Activated CD4-positive, alpha-beta T cell treated with anti-CD3 and anti-CD28 coated beads, Interleukin-2, amount 10 ng/mL, durations not matched to agents 24 days and 14 days (primary cell): ENCODE data around the gene KCNQ5. TPM values are rescaled to one million over a fixed set of nuclear protein-coding genes. Genes with fewer than 3 reads are reported as not detected.

ENCODE experiments used
- DNase-seq: peaks from one replicate; pipeline ENCODE4 v3.0.0; 2022
- H3K27ac Mint-ChIP-seq: one replicate; pipeline ENCODE4 v1.8.0; 2022; ENCODE audit warnings: mild to moderate bottlenecking, mixed read lengths
- H3K27me3 Mint-ChIP-seq: one replicate; pipeline ENCODE4 v1.8.0; 2022; ENCODE audit warnings: mixed read lengths
- H3K36me3 Mint-ChIP-seq: one replicate; pipeline ENCODE4 v1.8.0; 2022; ENCODE audit warnings: low read depth, mild to moderate bottlenecking, mixed read lengths
- H3K4me1 Mint-ChIP-seq: one replicate; pipeline ENCODE4 v1.8.0; 2021; ENCODE audit warnings: mixed read lengths
- H3K4me3 Mint-ChIP-seq: one replicate; pipeline ENCODE4 v1.8.0; 2022; ENCODE audit warnings: mild to moderate bottlenecking, moderate library complexity, mixed read lengths
- H3K9me3 Mint-ChIP-seq: one replicate; pipeline ENCODE4 v1.8.0; 2021; ENCODE audit warnings: mixed read lengths
- intact Hi-C: fragments of 100-400 bp; cut with micrococcal nuclease; formaldehyde crosslinking; loops from one replicate; pipeline ENCODE4 v1.15.1; 2023
- total RNA-seq: library from RNA; stranded (reverse); gene quantifications from 2 replicates; pipeline ENCODE4 v1.2.3, GENCODE V29; 2022

Gene KCNQ5
- total RNA-seq, 1 donor from 2014 or later: 13.7 TPM

DNA sequence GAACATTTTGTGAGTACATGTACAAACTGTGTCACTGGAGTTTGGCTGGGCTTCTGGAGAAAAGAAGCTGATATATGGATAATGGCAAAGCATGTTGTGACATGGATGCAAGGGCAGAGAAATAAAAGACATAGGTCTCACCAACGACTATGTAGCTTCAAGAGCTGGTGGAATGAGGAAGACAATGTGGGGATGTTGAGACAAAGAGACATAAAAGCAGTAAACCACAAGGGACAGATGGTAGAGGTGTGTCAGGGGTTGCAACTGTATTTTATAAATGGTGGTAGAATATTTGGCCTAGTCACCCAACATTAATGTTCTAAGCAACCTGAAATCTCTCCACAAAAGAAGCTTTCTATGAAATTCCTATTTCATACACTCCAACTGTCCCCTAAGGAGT, 199.0 kb downstream of the KCNQ5 start:
- intact Hi-C loops: no loop called here

DNA sequence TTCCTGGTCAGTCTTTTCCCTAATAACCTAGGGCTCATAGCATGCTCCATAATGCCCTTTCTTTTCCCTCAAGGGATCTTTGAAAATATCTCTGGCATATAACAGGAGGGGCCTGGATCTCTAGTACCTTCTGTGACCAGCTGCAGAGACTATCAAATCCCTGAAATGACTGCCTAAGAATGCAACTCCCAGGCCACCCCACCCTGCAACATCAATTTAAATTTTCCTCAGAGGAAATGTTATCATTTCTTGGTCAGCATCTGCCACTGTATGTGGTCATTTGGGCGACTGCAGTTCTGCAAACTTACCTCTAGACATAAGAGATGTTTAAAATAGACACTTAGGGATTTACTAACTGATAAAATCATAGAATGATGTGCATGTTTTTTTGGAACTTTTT, 200.2 kb downstream of the KCNQ5 start:
- H3K9me3 Mint-ChIP-seq: no peaks in the 10 kb centered on the region
- H3K4me1 Mint-ChIP-seq: peaks cover 15% of the 10 kb centered on the region
- H3K36me3 Mint-ChIP-seq: no peaks in the 10 kb centered on the region
- no peak for DNase-seq
- no peak overlapping the region for H3K27ac Mint-ChIP-seq
- H3K27me3 Mint-ChIP-seq: no peaks in the 10 kb centered on the region
- intact Hi-C loops: no loop called here
- no peak overlapping the region for H3K4me3 Mint-ChIP-seq

More for the DNA sequence above, 199.0 kb downstream of the KCNQ5 start:
- Mint-ChIP-seq H3K4me3 (no peak overlapping the region), H3K27ac (no peak overlapping the region), H3K9me3 (no peaks in the 10 kb centered on the region), H3K27me3 (no peaks in the 10 kb centered on the region), H3K36me3 (no peaks in the 10 kb centered on the region), H3K4me1 (peaks cover 10% of the 10 kb centered on the region)
- DNase-seq: no peak

DNA sequence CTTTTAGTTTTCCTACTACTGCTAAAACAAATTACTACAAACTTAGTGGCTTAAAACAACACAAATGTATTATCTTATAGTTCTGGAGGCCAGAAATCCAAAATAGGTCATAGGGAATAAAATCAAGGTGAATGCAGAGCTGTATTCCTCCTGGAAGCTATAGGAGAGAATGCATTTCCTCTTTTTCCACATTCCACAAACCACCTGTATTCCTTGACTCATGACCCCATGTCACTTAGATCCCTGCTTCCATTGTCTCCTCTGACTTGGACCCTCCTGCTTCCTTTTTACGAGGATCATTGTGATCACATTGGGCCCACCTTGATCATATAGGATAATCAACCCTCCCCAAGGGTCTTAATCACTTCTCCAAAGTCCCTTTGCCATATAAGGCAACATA, 200.8 kb downstream of the KCNQ5 start:
- intact Hi-C loops: no loop called here
- Mint-ChIP-seq H3K27me3 (no peaks in the 10 kb centered on the region), H3K27ac (no peak overlapping the region), H3K36me3 (no peaks in the 10 kb centered on the region), H3K4me1 (peaks cover 15% of the 10 kb centered on the region), H3K9me3 (no peaks in the 10 kb centered on the region), H3K4me3 (no peak overlapping the region)
- DNase-seq: no peak

DNA sequence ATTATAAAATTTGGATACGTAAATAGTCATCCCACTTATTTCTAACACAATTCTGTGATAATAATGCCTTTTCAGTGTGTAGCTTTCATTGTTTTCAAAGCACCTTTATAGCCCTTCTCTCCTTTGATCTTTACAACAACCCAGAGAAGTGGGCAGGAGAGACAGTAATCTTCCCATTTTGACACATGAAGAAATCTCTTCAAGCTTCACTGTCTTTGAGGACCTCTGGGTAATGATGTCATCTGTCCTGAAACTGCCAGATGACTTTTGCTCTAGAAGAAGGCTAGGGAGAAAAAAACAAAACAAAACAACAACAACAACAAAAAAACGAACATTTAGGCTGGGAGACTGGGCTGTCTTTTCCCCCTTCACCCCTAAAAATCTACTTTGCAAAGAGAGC, 203.0 kb downstream of the KCNQ5 start:
- Mint-ChIP-seq H3K27me3 (no peaks in the 10 kb centered on the region), H3K9me3 (no peaks in the 10 kb centered on the region), H3K27ac (peak overlapping the region; percentile 81), H3K36me3 (no peaks in the 10 kb centered on the region), H3K4me1 (peaks cover 15% of the 10 kb centered on the region), H3K4me3 (no peak overlapping the region)
- DNase-seq: no peak
- intact Hi-C loops: loop anchor here (5.0 kb wide), 1 partner anchor 83 kb away; no protein-coding TSS in a partner anchor

DNA sequence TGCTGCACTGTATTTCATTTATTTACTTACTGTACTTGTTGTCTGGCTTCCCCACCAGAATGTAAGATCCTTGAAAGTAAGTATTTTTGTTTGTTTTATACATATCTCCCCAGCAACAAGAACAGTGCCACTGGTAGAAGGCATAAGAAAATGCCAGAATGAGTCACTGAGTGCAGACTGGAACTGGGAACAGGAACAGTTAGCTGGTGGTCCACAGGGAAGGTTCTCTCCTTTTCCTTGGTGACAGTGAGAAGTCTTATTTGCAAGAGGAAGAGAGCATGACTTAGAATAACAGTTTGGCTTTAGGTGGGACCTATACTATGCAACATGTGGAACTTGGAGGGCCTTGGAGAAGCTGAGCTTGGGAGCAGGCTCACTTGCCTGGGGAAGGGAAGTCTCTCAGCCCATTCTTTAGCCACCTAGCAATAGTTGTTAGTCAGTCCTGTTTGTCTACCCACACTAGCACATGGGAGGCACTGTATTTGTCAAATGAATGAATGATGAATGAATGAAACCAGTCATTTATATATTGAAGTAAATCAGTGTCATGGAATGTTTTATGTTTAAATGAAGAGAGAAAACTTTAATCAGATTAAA, 203.5 kb downstream of the KCNQ5 start:
- intact Hi-C loops: loop anchor here (5.0 kb wide), 1 partner anchor 83 kb away; no protein-coding TSS in a partner anchor
- peak overlapping the region; percentile 81 for H3K27ac Mint-ChIP-seq
- H3K36me3 Mint-ChIP-seq: no peaks in the 10 kb centered on the region

DNA sequence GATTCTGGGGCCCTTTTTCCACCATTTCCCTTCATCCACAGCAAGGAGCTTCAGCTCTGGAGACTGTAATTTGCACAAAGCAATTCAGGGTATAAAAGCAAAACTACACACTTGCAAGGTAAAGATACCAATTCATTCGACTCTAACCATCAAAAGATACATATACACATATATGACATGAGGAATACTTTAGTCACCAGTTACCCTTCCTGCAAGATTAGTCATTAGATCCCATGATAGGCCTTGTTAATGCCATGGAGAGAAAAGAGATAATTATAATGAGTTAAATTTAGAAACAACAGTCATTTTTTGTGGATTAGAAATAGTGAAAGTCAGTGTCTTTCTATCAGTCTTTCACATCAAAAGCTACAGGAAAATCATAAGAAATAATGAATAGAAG, 204.2 kb downstream of the KCNQ5 start:
- Mint-ChIP-seq H3K27ac (peak overlapping the region; percentile 58), H3K27me3 (no peaks in the 10 kb centered on the region), H3K9me3 (no peaks in the 10 kb centered on the region), H3K36me3 (no peaks in the 10 kb centered on the region), H3K4me3 (no peak overlapping the region), H3K4me1 (peaks cover 15% of the 10 kb centered on the region)
- intact Hi-C loops: loop anchor here (1.0 to 5.0 kb wide), 3 partner anchors 84 to 206 kb away; no protein-coding TSS in a partner anchor
- no peak for DNase-seq

More for the DNA sequence above, 203.5 kb downstream of the KCNQ5 start:
- Mint-ChIP-seq H3K27me3 (no peaks in the 10 kb centered on the region), H3K4me1 (peaks cover 15% of the 10 kb centered on the region), H3K9me3 (no peaks in the 10 kb centered on the region), H3K4me3 (no peak overlapping the region)
- DNase-seq: no peak

DNA sequence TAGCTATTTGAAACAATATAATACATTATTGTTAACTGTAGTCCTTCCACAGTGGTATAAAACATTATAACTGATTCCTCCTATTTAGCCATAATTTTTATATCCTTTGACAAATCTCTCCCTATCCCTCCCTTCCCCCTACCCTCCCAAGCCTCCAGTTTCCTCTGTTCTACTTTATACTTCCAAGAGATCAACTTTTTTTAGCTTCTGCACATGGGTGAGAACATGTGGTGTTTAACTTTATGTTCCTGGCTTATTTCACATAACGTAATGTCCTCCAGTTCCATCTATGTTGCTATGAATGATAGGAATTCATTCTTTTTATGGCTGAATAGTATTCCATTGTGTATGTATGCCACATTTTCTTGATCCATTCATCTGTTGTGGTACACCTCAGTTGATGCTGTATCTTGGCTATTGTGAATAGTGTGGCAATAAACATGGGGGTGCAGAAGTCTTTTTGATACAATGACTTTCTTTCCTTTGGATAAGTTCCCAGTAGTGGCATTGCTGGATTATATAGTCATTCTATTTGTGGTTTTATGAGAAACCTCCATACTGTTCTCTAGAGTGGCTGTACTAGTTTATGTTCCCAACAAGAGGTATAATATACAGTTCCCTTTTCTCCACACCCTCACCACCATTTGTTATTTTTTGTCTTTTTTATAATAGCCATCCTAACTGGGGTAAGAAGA, 205.0 kb downstream of the KCNQ5 start:
- no peaks in the 10 kb centered on the region for H3K27me3 Mint-ChIP-seq
- intact Hi-C loops: loop anchor here (1.0 to 5.0 kb wide), 3 partner anchors 85 to 207 kb away; no protein-coding TSS in a partner anchor
- no peak for DNase-seq
- no peaks in the 10 kb centered on the region for H3K36me3 Mint-ChIP-seq
- no peaks in the 10 kb centered on the region for H3K9me3 Mint-ChIP-seq
- no peak overlapping the region for H3K27ac Mint-ChIP-seq
- peaks cover 15% of the 10 kb centered on the region for H3K4me1 Mint-ChIP-seq
- H3K4me3 Mint-ChIP-seq: no peak overlapping the region

DNA sequence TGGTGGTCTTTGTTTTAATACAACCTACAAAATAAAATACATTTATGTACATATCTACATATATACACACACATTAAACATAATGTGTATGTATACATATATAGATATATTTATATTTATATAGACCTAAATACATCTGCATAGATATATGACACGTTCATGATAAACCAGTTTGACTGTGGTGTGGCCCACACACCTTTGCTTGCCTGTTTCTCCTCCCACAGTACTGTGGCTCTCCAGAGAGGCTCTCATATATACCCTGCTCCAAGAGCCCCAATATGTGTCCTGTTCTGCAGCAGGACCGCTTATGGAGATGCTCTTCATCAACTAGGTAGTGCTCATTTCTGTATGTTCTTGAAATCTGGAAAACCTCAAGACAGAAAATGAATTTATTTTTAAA, 207.0 kb downstream of the KCNQ5 start:
- H3K36me3 Mint-ChIP-seq: no peaks in the 10 kb centered on the region
- intact Hi-C loops: loop anchor here (5.0 kb wide), 1 partner anchor 87 kb away; no protein-coding TSS in a partner anchor
- no peak overlapping the region for H3K4me3 Mint-ChIP-seq

DNA sequence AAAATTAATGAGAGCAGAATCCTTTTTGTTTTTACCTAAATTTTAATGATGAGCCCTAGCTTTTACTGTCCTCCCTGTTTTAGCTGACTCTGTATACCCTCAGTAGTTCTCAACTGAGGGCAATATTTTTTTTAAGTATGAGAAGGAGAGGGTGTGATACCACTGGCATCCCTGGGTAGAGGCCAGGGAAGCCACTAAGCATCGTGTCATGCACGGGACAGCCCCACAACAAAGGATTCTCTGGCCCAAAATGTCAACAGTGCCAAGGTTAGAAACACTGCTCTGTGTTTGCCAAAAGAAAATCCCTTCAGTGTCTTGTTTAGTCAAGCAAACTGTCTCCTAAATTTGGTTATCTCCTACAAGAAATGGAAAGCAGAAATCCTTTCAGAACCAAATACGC, 210.4 kb downstream of the KCNQ5 start:
- no peak overlapping the region for H3K27ac Mint-ChIP-seq

More for the DNA sequence above, 207.0 kb downstream of the KCNQ5 start:
- Mint-ChIP-seq H3K27me3 (no peaks in the 10 kb centered on the region), H3K4me1 (peaks cover 15% of the 10 kb centered on the region), H3K27ac (no peak overlapping the region), H3K9me3 (no peaks in the 10 kb centered on the region)
- no peak for DNase-seq

DNA sequence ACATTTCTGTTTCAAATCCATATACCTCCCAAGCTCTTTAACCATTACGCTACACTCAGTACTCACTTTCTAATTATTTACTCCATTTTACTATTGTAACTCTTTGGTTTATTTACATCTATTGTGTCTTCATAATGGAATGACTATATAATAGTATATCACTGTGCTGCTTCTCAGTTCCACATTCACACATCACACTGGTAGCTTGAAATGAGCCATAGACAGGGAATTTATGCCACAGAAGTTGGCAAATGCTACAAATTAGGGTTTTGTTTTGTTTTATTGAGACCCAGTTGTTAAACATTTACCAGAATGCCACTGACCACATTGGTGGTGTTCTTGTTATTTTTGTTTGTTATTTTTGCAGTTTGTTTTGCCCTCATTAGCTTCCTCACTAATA, 213.9 kb downstream of the KCNQ5 start:
- intact Hi-C loops: no loop called here
- Mint-ChIP-seq H3K4me1 (no peaks in the 10 kb centered on the region), H3K27me3 (no peaks in the 10 kb centered on the region), H3K4me3 (no peak overlapping the region), H3K36me3 (no peaks in the 10 kb centered on the region), H3K9me3 (no peaks in the 10 kb centered on the region), H3K27ac (no peak overlapping the region)
- DNase-seq: no peak

More for the DNA sequence above, 210.4 kb downstream of the KCNQ5 start:
- Mint-ChIP-seq H3K4me1 (no peaks in the 10 kb centered on the region), H3K4me3 (no peak overlapping the region), H3K27me3 (no peaks in the 10 kb centered on the region), H3K9me3 (no peaks in the 10 kb centered on the region), H3K36me3 (no peaks in the 10 kb centered on the region)
- no peak for DNase-seq
- intact Hi-C loops: no loop called here

DNA sequence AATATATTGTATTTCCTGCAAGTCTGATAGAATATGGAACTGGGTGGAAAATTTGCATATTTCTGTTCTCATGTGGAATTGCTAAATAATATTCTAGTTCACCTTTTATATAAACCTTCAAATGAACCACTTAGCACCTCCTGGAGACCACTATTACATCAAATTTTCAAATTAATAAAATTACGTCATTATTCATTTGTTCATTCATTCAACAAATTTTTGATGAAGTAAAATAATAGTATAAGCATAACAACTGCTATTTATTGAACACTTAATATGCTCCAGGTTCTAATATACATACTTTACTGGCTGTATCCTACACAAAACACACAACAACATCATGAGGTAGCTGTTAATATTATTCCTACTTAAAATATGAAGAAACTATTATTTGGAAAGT, 215.1 kb downstream of the KCNQ5 start:
- H3K4me3 Mint-ChIP-seq: no peak overlapping the region
- H3K27me3 Mint-ChIP-seq: no peaks in the 10 kb centered on the region
- intact Hi-C loops: no loop called here
- no peak for DNase-seq
- no peaks in the 10 kb centered on the region for H3K36me3 Mint-ChIP-seq
- H3K27ac Mint-ChIP-seq: no peak overlapping the region
- no peaks in the 10 kb centered on the region for H3K4me1 Mint-ChIP-seq
- no peaks in the 10 kb centered on the region for H3K9me3 Mint-ChIP-seq

DNA sequence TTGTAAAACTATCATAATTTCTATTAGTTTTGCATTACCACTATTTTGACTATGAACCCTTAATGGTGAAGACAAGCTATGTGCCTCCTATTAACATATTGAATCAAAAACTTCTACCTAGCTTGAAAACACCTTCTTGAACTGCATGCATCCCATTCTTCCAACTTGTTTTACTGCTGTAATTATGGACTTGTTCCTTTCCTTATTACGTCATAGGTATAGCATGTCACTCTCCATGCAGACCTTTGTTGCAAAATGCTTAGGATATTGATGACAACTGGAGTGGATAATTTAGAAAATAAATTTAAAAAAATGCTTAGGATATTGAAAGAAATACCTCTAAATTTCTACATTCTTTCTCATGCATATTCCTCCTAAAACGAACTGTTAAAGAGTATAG, 219.3 kb downstream of the KCNQ5 start:
- Mint-ChIP-seq H3K27me3 (no peaks in the 10 kb centered on the region), H3K27ac (no peak overlapping the region)
- DNase-seq: no peak

DNA sequence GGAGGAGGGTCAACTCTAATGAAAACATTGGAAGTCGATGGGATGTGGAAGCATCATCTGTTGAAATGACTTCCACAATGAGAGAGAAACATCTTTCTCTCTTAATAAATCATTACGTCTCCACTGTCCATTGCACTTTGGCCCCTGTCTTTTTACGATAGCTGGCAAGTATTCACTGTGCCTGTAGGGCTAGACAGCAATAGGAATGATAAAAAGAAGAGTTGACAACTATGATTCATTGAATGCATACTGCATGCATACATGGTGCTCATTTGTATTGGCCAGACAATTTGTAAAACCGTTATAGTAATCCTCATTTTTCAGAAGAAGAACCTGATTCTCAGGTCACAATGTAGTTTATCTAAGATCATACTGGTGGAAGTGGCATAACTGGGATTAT, 220.3 kb downstream of the KCNQ5 start:
- H3K27ac Mint-ChIP-seq: no peak overlapping the region
- no peak overlapping the region for H3K4me3 Mint-ChIP-seq
- no peaks in the 10 kb centered on the region for H3K36me3 Mint-ChIP-seq
- H3K27me3 Mint-ChIP-seq: no peaks in the 10 kb centered on the region
- H3K9me3 Mint-ChIP-seq: no peaks in the 10 kb centered on the region
- intact Hi-C loops: no loop called here
- H3K4me1 Mint-ChIP-seq: no peaks in the 10 kb centered on the region
- DNase-seq: no peak

More for the DNA sequence above, 219.3 kb downstream of the KCNQ5 start:
- Mint-ChIP-seq H3K36me3 (no peaks in the 10 kb centered on the region), H3K9me3 (no peaks in the 10 kb centered on the region), H3K4me1 (no peaks in the 10 kb centered on the region), H3K4me3 (no peak overlapping the region)
- intact Hi-C loops: no loop called here

DNA sequence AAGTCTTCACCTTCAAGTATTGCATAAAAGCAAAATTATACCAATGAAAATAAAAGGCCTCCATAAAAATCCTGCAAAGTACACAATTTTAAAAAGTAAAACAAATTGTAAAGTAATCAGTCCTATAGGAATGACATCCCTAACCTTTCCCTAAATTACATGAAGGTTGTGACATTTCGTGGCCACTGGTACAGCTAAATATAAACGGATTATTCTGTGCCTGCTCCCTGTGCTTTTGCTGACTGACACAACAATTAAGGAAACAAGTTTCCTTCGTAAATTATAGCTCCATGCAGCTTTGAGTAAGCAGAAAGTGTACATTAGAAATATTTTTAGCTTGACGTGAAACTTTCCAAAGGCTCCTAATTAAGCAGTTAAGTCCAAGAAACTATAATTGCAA, 222.8 kb downstream of the KCNQ5 start:
- no peak overlapping the region for H3K4me3 Mint-ChIP-seq
- intact Hi-C loops: no loop called here
- peaks cover 4% of the 10 kb centered on the region for H3K9me3 Mint-ChIP-seq

More for the DNA sequence above, 222.8 kb downstream of the KCNQ5 start:
- Mint-ChIP-seq H3K27me3 (no peaks in the 10 kb centered on the region), H3K4me1 (no peaks in the 10 kb centered on the region), H3K36me3 (no peaks in the 10 kb centered on the region), H3K27ac (no peak overlapping the region)
- DNase-seq: no peak
